Naive thymus-derived CD8-positive, alpha-beta T cell (primary cell): Measurements from ENCODE around the gene TNIP2. TPM values are rescaled to one million over a fixed set of nuclear protein-coding genes. Genes with fewer than 3 reads are reported as not detected.

Source experiments
- ATAC-seq, 2 donors: fragments of 150-1000 bp; cut with Tn5 transposase in 1 of 2; sonication (Bioruptor Pico), chemical (Tn5 transposase) in 1 of 2; 1 replicate in 1 of 2; 2 replicates in 1 of 2; pipeline ENCODE4 v1.10.0; 2021; ENCODE audit warnings: mild to moderate bottlenecking in 2 of 2, moderate library complexity in 2 of 2
- POLR2A ChIA-PET: fragments of 350-600 bp; sonication (Branson Sonifier 250); formaldehyde crosslinking; loops from one replicate; lab custom pipeline; 2021; ENCODE audit warnings: antibody characterized with exemption; lab: Charles Lee
- DNase-seq, 10 donors: peaks; one replicate each; pipeline versions ENCODE4 v3.0.0 to v3.0.0-alpha.2; 2020 to 2022
- H3K27ac Mint-ChIP-seq, 10 donors: one replicate each; pipeline ENCODE4 v1.8.0; 2020 to 2022; ENCODE audit warnings: mild to moderate bottlenecking in 10 of 10, mixed read lengths in 10 of 10, moderate library complexity in 4 of 10, inconsistent platforms in 1 of 10
- H3K27me3 Mint-ChIP-seq, 5 donors: one replicate each; pipeline ENCODE4 v1.8.0; 2021 to 2022; ENCODE audit warnings: mixed read lengths in 5 of 5
- H3K36me3 Mint-ChIP-seq, 3 donors: one replicate each; pipeline ENCODE4 v1.8.0; 2020 to 2022; ENCODE audit warnings: mixed read lengths in 3 of 3, mild to moderate bottlenecking in 2 of 3, inconsistent platforms in 1 of 3
- H3K4me1 Mint-ChIP-seq, 4 donors: one replicate each; pipeline ENCODE4 v1.8.0; 2021 to 2022; ENCODE audit warnings: mixed read lengths in 4 of 4
- H3K4me3 Mint-ChIP-seq, 10 donors: one replicate each; pipeline ENCODE4 v1.8.0; 2020 to 2022; ENCODE audit warnings: mild to moderate bottlenecking in 10 of 10, mixed read lengths in 10 of 10, moderate library complexity in 6 of 10, inconsistent platforms in 1 of 10
- H3K9me3 Mint-ChIP-seq, 9 donors: one replicate each; pipeline ENCODE4 v1.8.0; 2020 to 2022; ENCODE audit warnings: mixed read lengths in 9 of 9, mild to moderate bottlenecking in 3 of 9, inconsistent platforms in 1 of 9, moderate library complexity in 1 of 9
- polyA plus RNA-seq, 3 donors: library from polyadenylated mRNA; unstranded; fragments of 300-500 nt; fragmentation: Illumina TruSeq; gene quantifications; one replicate each; pipeline ENCODE4 v1.2.3, GENCODE V29; 2021
- total RNA-seq, 8 experiments: library from RNA in 2 of 8; stranded (reverse) in 2 of 8; gene quantifications; one replicate each; pipeline ENCODE4 v1.2.3 and lab custom pipeline; 2021 to 2026

Gene TNIP2
- total and polyA plus RNA-seq, 5 experiments from 2014 or later, result 34.2 to 52.5 (median 48.1) TPM

DNA sequence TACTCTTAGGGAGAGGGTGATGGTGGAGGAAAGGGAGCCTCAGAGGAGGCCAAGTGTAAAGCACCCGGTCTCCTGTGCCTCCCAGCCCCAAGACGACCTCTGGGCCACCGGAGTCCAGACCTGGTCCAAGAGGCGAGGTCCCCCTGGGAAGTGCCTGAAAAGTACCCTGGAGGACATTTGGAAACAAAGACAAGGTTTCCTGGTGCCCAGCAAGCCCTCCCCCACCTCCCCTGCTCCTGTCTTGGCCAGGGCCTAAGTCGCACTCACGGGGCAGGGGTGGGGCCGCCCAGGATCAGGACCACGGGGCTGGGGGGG, 36.2 kb upstream of the TNIP2 start:
- peaks cover 18 to 74% (median 64%) of the 10 kb centered on the region in 4 donors for H3K4me1 Mint-ChIP-seq
- POLR2A ChIA-PET, result interaction anchor here (0.6 to 1.5 kb wide), 3 partner anchors 36 to 60 kb away, joined by 3 to 7 read pairs (median 3); partner anchors contain the start of gene TNIP2
- H3K4me3 Mint-ChIP-seq, result peak overlapping the region in 6 of 10 donors; percentile 10 to 65 (median 46)
- DNase-seq (no peak), ATAC-seq (no peak)
- peak overlapping the region in 3 of 10 donors; percentile 8 to 84 (median 46) for H3K27ac Mint-ChIP-seq
- peaks cover 0 to 1% (median 0%) of the 10 kb centered on the region in 9 donors for H3K9me3 Mint-ChIP-seq
- H3K36me3 Mint-ChIP-seq, result no peaks in the 10 kb centered on the region
- no peaks in the 10 kb centered on the region for H3K27me3 Mint-ChIP-seq

DNA sequence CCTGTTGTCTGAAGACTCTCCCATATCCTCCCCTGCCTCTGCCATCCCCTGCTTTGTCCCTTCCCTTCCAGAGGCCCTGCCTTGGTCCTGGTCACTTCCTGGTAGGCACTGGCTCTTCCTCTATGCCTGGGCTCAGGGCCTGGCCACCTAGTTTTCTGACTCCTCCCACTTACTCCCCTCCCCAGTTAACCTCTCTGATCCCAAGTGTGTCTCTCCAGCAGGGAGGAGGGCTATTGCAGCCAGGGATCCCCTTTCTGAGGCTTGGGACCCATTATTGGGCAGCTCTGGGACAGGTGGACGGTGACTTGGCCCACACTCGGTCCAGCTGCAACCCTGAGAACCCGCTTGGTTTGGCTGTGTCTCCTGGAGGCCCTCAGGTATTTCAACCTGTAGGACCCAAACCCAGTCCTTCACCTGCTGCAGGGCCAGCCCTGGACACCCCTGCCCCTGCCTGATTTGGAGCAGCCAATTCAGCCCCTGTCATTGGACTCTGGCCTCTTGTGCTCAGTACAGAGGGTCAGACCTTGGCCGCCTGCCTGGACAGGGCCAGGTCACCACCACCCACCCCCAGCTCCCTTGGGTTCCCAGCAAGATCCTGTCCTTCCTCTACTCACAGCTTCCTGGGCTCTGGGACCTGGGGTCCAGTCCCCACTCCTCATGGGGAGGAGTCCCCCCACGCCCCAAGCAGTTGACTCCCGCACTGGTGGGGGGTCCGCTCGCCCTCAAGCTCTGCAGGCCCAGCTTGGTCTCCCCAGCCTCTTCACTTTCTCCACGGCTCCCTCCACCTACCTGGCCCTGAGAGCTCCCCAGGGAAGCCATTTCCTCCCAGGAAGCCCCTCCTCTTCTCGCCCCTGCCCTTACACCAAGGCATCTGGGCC, 35.6 kb upstream of the TNIP2 start:
- H3K9me3 Mint-ChIP-seq, result peaks cover 0 to 1% (median 0%) of the 10 kb centered on the region in 9 donors
- no peaks in the 10 kb centered on the region for H3K27me3 Mint-ChIP-seq
- DNase-seq, result no peak
- no peak for ATAC-seq
- H3K36me3 Mint-ChIP-seq, result no peaks in the 10 kb centered on the region
- POLR2A ChIA-PET, result interaction anchor here (0.9 to 1.5 kb wide), 4 partner anchors 9 to 61 kb away, joined by 3 to 7 read pairs (median 3); partner anchors contain the start of gene TNIP2
- peak overlapping the region in 7 of 10 donors; percentile 6 to 71 (median 53) for H3K4me3 Mint-ChIP-seq
- H3K27ac Mint-ChIP-seq, result peak overlapping the region; percentile 43 to 90 (median 74)
- peaks cover 21 to 78% (median 66%) of the 10 kb centered on the region in 4 donors for H3K4me1 Mint-ChIP-seq

DNA sequence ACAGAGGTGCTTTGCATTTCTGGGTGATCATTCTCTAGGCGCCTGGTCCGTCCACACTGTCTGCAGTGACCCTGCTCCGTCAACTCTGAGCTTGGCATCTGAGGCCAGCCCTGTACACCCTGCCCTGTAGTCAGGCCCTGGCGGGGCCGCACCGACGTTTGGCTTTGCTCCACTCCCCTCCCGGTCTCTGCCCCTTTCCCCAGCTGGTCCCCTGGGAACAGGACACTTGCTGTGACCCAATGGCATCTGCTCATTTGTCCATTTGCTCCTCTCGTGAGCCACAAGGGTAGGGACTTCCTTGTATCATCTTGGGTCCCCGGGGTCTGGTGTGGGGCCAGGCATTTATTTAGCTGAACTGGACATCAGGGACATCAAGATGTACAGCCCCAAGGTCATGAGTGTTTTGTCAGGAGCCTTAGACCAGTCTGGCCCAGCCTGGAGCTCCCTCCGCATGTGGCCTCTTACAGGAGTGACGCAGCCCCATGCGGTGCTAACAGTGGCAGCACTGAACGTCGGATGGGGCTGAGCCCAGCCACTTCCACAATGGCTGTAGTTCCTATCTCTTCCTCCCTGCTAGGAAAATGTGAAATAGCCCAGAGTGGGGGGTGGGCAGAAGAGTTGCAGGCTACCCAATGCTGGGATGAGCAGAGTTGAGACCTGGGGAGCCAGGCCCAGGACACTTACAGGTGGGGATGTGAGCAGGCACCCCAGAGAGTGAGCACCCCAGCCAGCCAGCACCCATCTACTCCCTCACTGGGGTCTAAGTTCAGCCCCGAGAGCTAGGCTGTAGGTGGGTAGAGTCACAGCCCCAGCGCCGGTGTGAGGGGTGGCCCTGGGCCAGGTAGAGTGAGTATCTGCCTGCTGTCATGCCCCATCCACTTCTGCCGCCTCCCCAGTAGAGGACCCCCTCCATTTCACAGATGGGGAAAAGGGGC, 34.7 kb upstream of the TNIP2 start:
- ATAC-seq (peak in 1 of 2 donors; percentile 20), DNase-seq (peak in 1 of 10 donors; percentile 51)
- H3K4me1 Mint-ChIP-seq, result peaks cover 25 to 82% (median 71%) of the 10 kb centered on the region in 4 donors
- H3K9me3 Mint-ChIP-seq, result peaks cover 0 to 1% (median 0%) of the 10 kb centered on the region in 9 donors
- POLR2A ChIA-PET, result interaction anchor here (1.1 to 1.5 kb wide), 3 partner anchors 9 to 45 kb away, joined by 3 read pairs; partner anchors contain the start of gene TNIP2
- no peaks in the 10 kb centered on the region for H3K36me3 Mint-ChIP-seq
- peak overlapping the region in 3 of 10 donors; percentile 30 to 71 (median 45) for H3K4me3 Mint-ChIP-seq
- peak overlapping the region in 9 of 10 donors; percentile 49 to 90 (median 78) for H3K27ac Mint-ChIP-seq
- H3K27me3 Mint-ChIP-seq, result no peaks in the 10 kb centered on the region

DNA sequence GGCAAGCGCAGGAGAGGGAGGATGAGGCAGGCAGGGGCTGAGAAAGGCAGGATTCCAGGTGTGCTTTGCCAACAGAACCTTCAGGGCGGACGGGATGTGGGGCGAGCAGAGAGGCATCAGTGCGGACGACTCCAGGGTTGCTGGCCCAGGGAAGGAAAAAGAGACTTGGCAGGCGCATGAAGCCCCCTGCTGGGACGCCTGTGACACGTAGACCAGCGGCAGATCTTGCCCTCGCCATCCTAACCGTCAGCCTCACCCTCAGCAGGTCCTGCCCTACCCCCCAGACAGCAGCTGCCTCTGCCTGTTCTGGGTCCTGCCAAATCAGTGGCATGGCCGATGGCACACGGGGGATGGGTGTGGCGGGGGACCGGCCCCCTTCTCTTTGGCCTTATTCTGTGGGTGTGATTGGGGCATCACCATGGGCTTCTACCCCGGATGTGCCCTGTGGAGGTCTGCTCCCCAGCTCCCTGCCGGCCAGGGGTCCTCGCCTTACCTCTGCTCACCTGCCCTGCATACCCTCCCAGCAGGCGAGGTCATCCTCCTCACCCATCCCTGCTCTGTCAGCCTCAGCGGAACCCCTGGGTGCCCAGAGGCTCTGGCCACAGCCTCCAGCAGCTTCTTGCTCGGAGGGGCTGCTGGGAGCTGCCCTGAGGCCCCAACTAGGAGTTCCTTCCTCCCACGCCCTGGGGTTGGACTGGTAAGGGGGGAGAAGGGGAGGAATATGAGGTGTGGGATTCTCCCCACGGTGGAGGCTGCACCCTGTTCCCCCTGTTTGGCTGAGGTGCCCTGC, 33.9 kb upstream of the TNIP2 start:
- H3K4me3 Mint-ChIP-seq, result peak overlapping the region in 2 of 10 donors; percentile 3 to 48
- POLR2A ChIA-PET, result interaction anchor here (0.6 to 1.4 kb wide), 2 partner anchors 46 to 62 kb away, joined by 3 read pairs; no protein-coding TSS in a partner anchor

DNA sequence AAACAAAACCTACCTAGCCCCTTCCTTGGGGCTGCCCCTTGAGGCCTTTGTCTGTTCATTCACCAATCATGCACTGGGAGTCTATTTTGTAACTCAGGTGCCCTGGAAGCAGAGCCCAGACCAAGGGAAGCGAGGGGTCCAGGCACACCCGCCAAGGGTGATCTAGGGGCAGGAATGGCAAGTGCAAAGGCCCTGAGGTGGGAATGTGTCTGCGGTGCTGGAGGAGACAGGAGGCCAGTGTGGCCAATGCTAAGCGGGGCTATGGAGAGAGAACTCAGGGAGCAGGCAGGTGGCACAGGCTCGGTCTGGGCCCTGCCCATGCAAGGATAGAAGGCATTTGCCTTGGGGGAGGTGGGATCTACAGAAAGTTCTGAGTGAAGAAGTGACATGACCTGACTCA, 33.2 kb upstream of the TNIP2 start:
- H3K4me1 Mint-ChIP-seq, result peaks cover 22 to 74% (median 64%) of the 10 kb centered on the region in 4 donors
- ATAC-seq, result no peak
- no peaks in the 10 kb centered on the region for H3K36me3 Mint-ChIP-seq
- POLR2A ChIA-PET, result interaction anchor here (5.0 kb wide), 1 partner anchor 23 kb away, joined by 28 read pairs; no protein-coding TSS in a partner anchor
- H3K4me3 Mint-ChIP-seq, result peak overlapping the region in 5 of 10 donors; percentile 3 to 51 (median 46)
- peaks cover 0 to 1% (median 0%) of the 10 kb centered on the region in 9 donors for H3K9me3 Mint-ChIP-seq
- peak overlapping the region; percentile 3 to 92 (median 70) for H3K27ac Mint-ChIP-seq
- no peaks in the 10 kb centered on the region for H3K27me3 Mint-ChIP-seq
- DNase-seq, result peak in 1 of 10 donors; percentile 21

More for the DNA sequence above, 33.9 kb upstream of the TNIP2 start:
- Mint-ChIP-seq H3K27ac (peak overlapping the region; percentile 11 to 92 (median 66)), H3K4me1 (peaks cover 25 to 80% (median 71%) of the 10 kb centered on the region in 4 donors), H3K9me3 (peaks cover 0 to 1% (median 0%) of the 10 kb centered on the region in 9 donors), H3K27me3 (no peaks in the 10 kb centered on the region), H3K36me3 (no peaks in the 10 kb centered on the region)
- ATAC-seq (no peak), DNase-seq (peak in 1 of 10 donors; percentile 58)

DNA sequence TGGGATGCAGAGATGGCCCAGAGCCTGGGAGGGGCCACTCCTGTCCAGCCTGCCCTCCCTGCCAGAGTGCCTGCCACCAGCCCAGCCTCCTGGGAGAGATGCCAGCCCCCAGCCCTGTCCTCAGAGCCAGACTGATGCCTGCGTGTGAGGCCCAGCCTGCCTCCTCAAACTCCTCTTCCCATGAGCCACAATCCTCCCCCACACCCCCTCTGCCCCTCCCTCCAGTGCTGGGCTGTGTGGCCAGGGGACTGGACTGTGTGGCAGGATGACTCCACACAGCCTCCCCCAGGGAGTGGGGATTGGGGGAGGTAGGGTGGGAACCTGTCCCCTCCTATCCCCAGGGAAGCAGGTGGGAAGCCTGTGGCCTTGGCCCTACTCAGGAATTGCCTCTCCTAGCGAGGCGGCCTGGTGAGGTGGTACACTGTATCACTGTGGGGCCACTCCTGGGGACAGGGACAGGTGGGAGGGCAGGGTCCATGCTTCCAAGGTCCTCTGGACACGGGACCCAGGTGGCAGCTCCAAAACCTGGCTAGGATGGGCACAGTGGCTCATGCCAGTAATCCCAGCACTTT, 32.5 kb upstream of the TNIP2 start:
- peak in 1 of 10 donors; percentile 58 for DNase-seq
- POLR2A ChIA-PET, result interaction anchor here (0.5 to 5.0 kb wide), 3 partner anchors 9 to 54 kb away, joined by 4 to 32 read pairs (median 28); no protein-coding TSS in a partner anchor
- H3K9me3 Mint-ChIP-seq, result peaks cover 0 to 7% (median 3%) of the 10 kb centered on the region in 9 donors

DNA sequence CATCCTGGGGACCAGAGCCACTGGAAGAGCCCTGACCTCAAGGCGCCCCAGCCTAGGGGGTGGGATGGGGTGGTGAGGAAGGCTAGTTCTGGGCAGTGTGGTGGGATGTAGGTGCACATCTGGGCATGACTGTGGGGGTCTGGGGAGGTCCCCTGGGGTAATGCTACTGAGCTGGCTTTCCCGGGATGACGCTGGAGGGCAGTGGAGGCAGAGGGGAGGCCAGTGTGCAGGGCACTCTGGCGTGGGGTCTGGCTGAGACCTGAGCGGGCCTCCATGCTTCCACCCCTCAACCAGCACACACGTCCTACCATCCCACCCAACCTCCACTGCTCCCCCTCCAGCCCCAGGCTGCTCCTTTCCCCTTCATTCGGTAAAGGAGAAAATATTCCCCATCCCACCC, 32.0 kb upstream of the TNIP2 start:
- peaks cover 20 to 65% (median 58%) of the 10 kb centered on the region in 4 donors for H3K4me1 Mint-ChIP-seq
- H3K27me3 Mint-ChIP-seq, result no peaks in the 10 kb centered on the region
- peaks cover 0 to 7% (median 0%) of the 10 kb centered on the region in 3 donors for H3K36me3 Mint-ChIP-seq
- POLR2A ChIA-PET, result interaction anchor here (0.5 to 5.0 kb wide), 7 partner anchors 10 to 65 kb away, joined by 3 to 32 read pairs (median 4); no protein-coding TSS in a partner anchor
- H3K9me3 Mint-ChIP-seq, result peaks cover 0 to 11% (median 4%) of the 10 kb centered on the region in 9 donors
- ATAC-seq, result no peak
- H3K4me3 Mint-ChIP-seq, result peak overlapping the region in 5 of 10 donors; percentile 23 to 72 (median 57)
- H3K27ac Mint-ChIP-seq, result peak overlapping the region in 8 of 10 donors; percentile 47 to 95 (median 88)
- no peak for DNase-seq

More for the DNA sequence above, 32.5 kb upstream of the TNIP2 start:
- Mint-ChIP-seq H3K36me3 (peaks cover 0 to 2% (median 0%) of the 10 kb centered on the region in 3 donors), H3K27ac (peak overlapping the region in 7 of 10 donors; percentile 21 to 93 (median 88)), H3K4me1 (peaks cover 20 to 67% (median 60%) of the 10 kb centered on the region in 4 donors), H3K27me3 (no peaks in the 10 kb centered on the region), H3K4me3 (peak overlapping the region in 2 of 10 donors; percentile 23 to 71)
- ATAC-seq, result no peak

DNA sequence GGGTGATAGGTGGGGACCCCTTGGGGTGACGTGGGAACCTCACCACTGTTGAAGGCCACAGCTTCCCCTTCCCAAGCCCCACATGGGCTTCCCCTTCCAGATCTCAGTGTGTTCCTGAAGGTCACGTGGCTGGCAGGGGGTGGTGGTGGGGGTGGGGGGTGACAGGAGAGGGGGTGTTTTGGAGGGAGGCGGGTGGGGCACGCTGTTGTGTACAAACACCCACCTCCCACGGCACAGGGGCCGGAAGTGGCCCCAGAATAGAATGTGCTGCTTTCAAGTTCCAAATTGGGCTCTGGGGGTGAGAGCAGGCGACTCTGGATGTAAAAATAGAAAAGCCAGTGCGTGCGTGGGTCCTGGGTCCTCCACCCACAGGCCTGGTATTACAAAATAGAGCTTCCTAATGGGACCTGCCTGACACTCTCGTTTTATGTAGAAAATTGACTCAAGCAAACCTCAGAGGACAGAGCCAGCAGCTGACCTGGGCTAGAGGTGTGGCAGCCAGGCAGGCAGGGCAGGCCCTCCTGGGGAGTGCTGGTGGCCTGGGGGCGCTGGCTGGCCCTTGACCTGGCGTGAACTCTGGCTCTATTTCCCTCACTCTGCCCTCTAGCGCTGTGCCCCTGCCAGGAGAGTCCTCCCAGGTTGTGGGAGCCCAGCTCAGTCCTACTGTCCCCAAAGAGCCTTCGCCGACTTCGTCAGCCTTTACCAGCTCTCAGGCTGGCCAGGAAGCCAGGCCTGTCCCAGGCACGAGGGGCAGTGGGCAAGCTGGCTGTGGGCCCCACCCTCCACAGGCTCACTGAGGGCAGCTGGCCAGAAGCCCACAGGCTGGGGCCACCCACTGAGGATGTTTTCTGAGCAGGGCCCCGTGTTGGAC, 31.3 kb upstream of the TNIP2 start:
- DNase-seq (peak in 9 of 10 donors; percentile 26 to 77 (median 52)), ATAC-seq (peak; percentile 53 to 59)
- Mint-ChIP-seq H3K4me3 (peak overlapping the region; percentile 12 to 79 (median 63)), H3K27me3 (no peaks in the 10 kb centered on the region), H3K27ac (peak overlapping the region; percentile 88 to 95 (median 92)), H3K36me3 (peaks cover 0 to 7% (median 0%) of the 10 kb centered on the region in 3 donors), H3K4me1 (peaks cover 20 to 65% (median 57%) of the 10 kb centered on the region in 4 donors), H3K9me3 (peaks cover 0 to 16% (median 4%) of the 10 kb centered on the region in 9 donors)
- POLR2A ChIA-PET, result interaction anchor here (0.6 to 5.0 kb wide), 8 partner anchors 11 to 174 kb away, joined by 3 to 32 read pairs (median 4); no protein-coding TSS in a partner anchor

DNA sequence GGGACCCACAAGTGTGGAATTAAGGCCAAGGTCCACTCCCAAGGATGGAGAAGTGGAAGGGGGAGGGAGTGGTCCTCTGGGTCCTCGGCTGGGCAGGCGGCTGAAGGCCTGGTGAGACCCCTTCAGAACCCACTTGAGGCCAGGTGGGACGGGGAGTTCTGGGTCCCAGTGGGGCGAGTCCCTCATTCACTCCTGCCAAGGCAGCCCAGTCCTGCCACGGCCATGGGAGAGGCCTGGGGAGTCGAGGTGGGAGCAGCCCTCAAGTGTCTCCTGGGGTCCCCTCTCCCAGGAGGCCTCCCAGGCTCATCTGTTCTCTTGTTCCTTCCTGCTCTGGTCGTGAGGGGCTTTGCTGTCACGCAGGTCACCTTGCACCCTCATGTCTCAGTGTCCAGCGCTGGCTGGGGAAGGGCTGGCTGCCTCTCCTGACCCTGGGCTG, 30.7 kb upstream of the TNIP2 start:
- POLR2A ChIA-PET, result interaction anchor here (0.8 to 5.0 kb wide), 8 partner anchors 11 to 177 kb away, joined by 3 to 32 read pairs (median 6); partner anchors contain the start of gene GRK4
- Mint-ChIP-seq H3K27me3 (no peaks in the 10 kb centered on the region), H3K27ac (peak overlapping the region; percentile 91 to 95 (median 93)), H3K4me3 (peak overlapping the region in 7 of 10 donors; percentile 42 to 77 (median 72)), H3K36me3 (peaks cover 0 to 9% (median 0%) of the 10 kb centered on the region in 3 donors), H3K4me1 (peaks cover 18 to 63% (median 54%) of the 10 kb centered on the region in 4 donors), H3K9me3 (peaks cover 0 to 16% (median 4%) of the 10 kb centered on the region in 9 donors)
- DNase-seq, result no peak
- no peak for ATAC-seq
